ENCODE measurements around the gene C16orf46.
A peak's percentile ranks its signal among the peaks of the same experiment; 100 is the strongest.

C16orf46 gene

GRCh38 chr16:81105946-81106345, 28.9 kb upstream of the C16orf46 start:
- H3K27me3 ChIP-seq (replicated peaks; ENCODE audit: control insufficient read depth, insufficient read depth, low read length, poor library complexity, severe bottlenecking) = no peaks in the 10 kb centered on the region
- H3K27ac ChIP-seq (ENCODE audit: insufficient read depth, low read length, poor library complexity, severe bottlenecking) = no peak overlapping the region
- DNase-seq = no peak
- no peak overlapping the region for H3K4me3 ChIP-seq (ENCODE audit: insufficient read depth, low read depth, low read length, poor library complexity, severe bottlenecking)
- H3K4me1 ChIP-seq (ENCODE audit: control insufficient read depth, insufficient read depth, low read length, poor library complexity, severe bottlenecking) = no peaks in the 10 kb centered on the region
- no peaks in the 10 kb centered on the region for H3K36me3 ChIP-seq (ENCODE audit: control insufficient read depth, insufficient read depth, low read length)
- H3K9me3 ChIP-seq (ENCODE audit: control insufficient read depth, low read length) = no peaks in the 10 kb centered on the region

GRCh38 chr16:81101702-81102101, 24.7 kb upstream of the C16orf46 start:
- Histone ChIP-seq H3K36me3 (ENCODE audit: control insufficient read depth, insufficient read depth, low read length) (no peaks in the 10 kb centered on the region), H3K27me3 (replicated peaks; ENCODE audit: control insufficient read depth, insufficient read depth, low read length, poor library complexity, severe bottlenecking) (no peaks in the 10 kb centered on the region), H3K27ac (ENCODE audit: insufficient read depth, low read length, poor library complexity, severe bottlenecking) (no peak overlapping the region), H3K4me3 (ENCODE audit: insufficient read depth, low read depth, low read length, poor library complexity, severe bottlenecking) (no peak overlapping the region), H3K4me1 (ENCODE audit: control insufficient read depth, insufficient read depth, low read length, poor library complexity, severe bottlenecking) (peaks cover 2% of the 10 kb centered on the region), H3K9me3 (ENCODE audit: control insufficient read depth, low read length) (no peaks in the 10 kb centered on the region)
- DNase-seq = no peak

GRCh38 chr16:81099958-81100357, 22.9 kb upstream of the C16orf46 start:
- Histone ChIP-seq H3K36me3 (ENCODE audit: control insufficient read depth, insufficient read depth, low read length) (no peaks in the 10 kb centered on the region), H3K27me3 (replicated peaks; ENCODE audit: control insufficient read depth, insufficient read depth, low read length, poor library complexity, severe bottlenecking) (no peaks in the 10 kb centered on the region), H3K27ac (ENCODE audit: insufficient read depth, low read length, poor library complexity, severe bottlenecking) (no peak overlapping the region), H3K4me1 (ENCODE audit: control insufficient read depth, insufficient read depth, low read length, poor library complexity, severe bottlenecking) (peaks cover 7% of the 10 kb centered on the region), H3K9me3 (ENCODE audit: control insufficient read depth, low read length) (no peaks in the 10 kb centered on the region), H3K4me3 (ENCODE audit: insufficient read depth, low read depth, low read length, poor library complexity, severe bottlenecking) (no peak overlapping the region)
- DNase-seq = no peak

GRCh38 chr16:81097230-81097629, 20.2 kb upstream of the C16orf46 start:
- no peak for DNase-seq
- H3K27me3 ChIP-seq (replicated peaks; ENCODE audit: control insufficient read depth, insufficient read depth, low read length, poor library complexity, severe bottlenecking) = no peaks in the 10 kb centered on the region
- no peak overlapping the region for H3K4me3 ChIP-seq (ENCODE audit: insufficient read depth, low read depth, low read length, poor library complexity, severe bottlenecking)
- peaks cover 7% of the 10 kb centered on the region for H3K4me1 ChIP-seq (ENCODE audit: control insufficient read depth, insufficient read depth, low read length, poor library complexity, severe bottlenecking)
- no peak overlapping the region for H3K27ac ChIP-seq (ENCODE audit: insufficient read depth, low read length, poor library complexity, severe bottlenecking)
- no peaks in the 10 kb centered on the region for H3K9me3 ChIP-seq (ENCODE audit: control insufficient read depth, low read length)
- H3K36me3 ChIP-seq (ENCODE audit: control insufficient read depth, insufficient read depth, low read length) = no peaks in the 10 kb centered on the region

GRCh38 chr16:81096715-81097208, 19.7 kb upstream of the C16orf46 start:
- H3K27ac ChIP-seq (ENCODE audit: insufficient read depth, low read length, poor library complexity, severe bottlenecking) = peak overlapping the region; percentile 54
- H3K4me3 ChIP-seq (ENCODE audit: insufficient read depth, low read depth, low read length, poor library complexity, severe bottlenecking) = peak overlapping the region; percentile 10
- H3K9me3 ChIP-seq (ENCODE audit: control insufficient read depth, low read length) = no peaks in the 10 kb centered on the region
- H3K4me1 ChIP-seq (ENCODE audit: control insufficient read depth, insufficient read depth, low read length, poor library complexity, severe bottlenecking) = peaks cover 7% of the 10 kb centered on the region
- no peaks in the 10 kb centered on the region for H3K27me3 ChIP-seq (replicated peaks; ENCODE audit: control insufficient read depth, insufficient read depth, low read length, poor library complexity, severe bottlenecking)
- no peaks in the 10 kb centered on the region for H3K36me3 ChIP-seq (ENCODE audit: control insufficient read depth, insufficient read depth, low read length)
- no peak for DNase-seq

- Histone ChIP-seq H3K9me3 (ENCODE audit: control insufficient read depth, low read length) (no peaks in the 10 kb centered on the region), H3K4me3 (ENCODE audit: insufficient read depth, low read depth, low read length, poor library complexity, severe bottlenecking) (peak within 1 kb of the TSS; percentile 76)
- peak; percentile 96 to 98 (median 97) for DNase-seq
These were observed 19.1 kb upstream of the C16orf46 start, which contains the start of gene GCSH for GRCh38 chr16:81095953-81096714. Gene GCSH (minus strand): TSS chr16:81096395. CDS start chr16:81096278, 117 bp downstream.

GRCh38 chr16:81095653-81095952, 18.6 kb upstream of the C16orf46 start:
- H3K4me3 ChIP-seq (ENCODE audit: insufficient read depth, low read depth, low read length, poor library complexity, severe bottlenecking) = peak overlapping the region; percentile 76
- H3K9me3 ChIP-seq (ENCODE audit: control insufficient read depth, low read length) = no peaks in the 10 kb centered on the region
- H3K27me3 ChIP-seq (replicated peaks; ENCODE audit: control insufficient read depth, insufficient read depth, low read length, poor library complexity, severe bottlenecking) = no peaks in the 10 kb centered on the region
- H3K36me3 ChIP-seq (ENCODE audit: control insufficient read depth, insufficient read depth, low read length) = no peaks in the 10 kb centered on the region
- no peak for DNase-seq
- H3K4me1 ChIP-seq (ENCODE audit: control insufficient read depth, insufficient read depth, low read length, poor library complexity, severe bottlenecking) = peaks cover 7% of the 10 kb centered on the region
- peak overlapping the region; percentile 48 for H3K27ac ChIP-seq (ENCODE audit: insufficient read depth, low read length, poor library complexity, severe bottlenecking)

More at GRCh38 chr16:81095953-81096714, 19.1 kb upstream of the C16orf46 start, which contains the start of gene GCSH:
- H3K4me1 ChIP-seq (ENCODE audit: control insufficient read depth, insufficient read depth, low read length, poor library complexity, severe bottlenecking) = peaks cover 7% of the 10 kb centered on the region
- no peaks in the 10 kb centered on the region for H3K36me3 ChIP-seq (ENCODE audit: control insufficient read depth, insufficient read depth, low read length)
- peak within 1 kb of the TSS; percentile 54 for H3K27ac ChIP-seq (ENCODE audit: insufficient read depth, low read length, poor library complexity, severe bottlenecking)
- H3K27me3 ChIP-seq (replicated peaks; ENCODE audit: control insufficient read depth, insufficient read depth, low read length, poor library complexity, severe bottlenecking) = no peaks in the 10 kb centered on the region

GRCh38 chr16:81094771-81095251, 17.8 kb upstream of the C16orf46 start:
- Histone ChIP-seq H3K27me3 (replicated peaks; ENCODE audit: control insufficient read depth, insufficient read depth, low read length, poor library complexity, severe bottlenecking) (no peaks in the 10 kb centered on the region), H3K27ac (ENCODE audit: insufficient read depth, low read length, poor library complexity, severe bottlenecking) (no peak overlapping the region), H3K4me1 (ENCODE audit: control insufficient read depth, insufficient read depth, low read length, poor library complexity, severe bottlenecking) (peaks cover 7% of the 10 kb centered on the region), H3K4me3 (ENCODE audit: insufficient read depth, low read depth, low read length, poor library complexity, severe bottlenecking) (no peak overlapping the region), H3K36me3 (ENCODE audit: control insufficient read depth, insufficient read depth, low read length) (no peaks in the 10 kb centered on the region), H3K9me3 (ENCODE audit: control insufficient read depth, low read length) (no peaks in the 10 kb centered on the region)
- no peak for DNase-seq

- H3K27ac ChIP-seq (ENCODE audit: insufficient read depth, low read length, poor library complexity, severe bottlenecking) = no peak overlapping the region
- no peaks in the 10 kb centered on the region for H3K4me1 ChIP-seq (ENCODE audit: control insufficient read depth, insufficient read depth, low read length, poor library complexity, severe bottlenecking)
- DNase-seq = no peak
- H3K36me3 ChIP-seq (ENCODE audit: control insufficient read depth, insufficient read depth, low read length) = no peaks in the 10 kb centered on the region
- no peaks in the 10 kb centered on the region for H3K27me3 ChIP-seq (replicated peaks; ENCODE audit: control insufficient read depth, insufficient read depth, low read length, poor library complexity, severe bottlenecking)
- no peaks in the 10 kb centered on the region for H3K9me3 ChIP-seq (ENCODE audit: control insufficient read depth, low read length)
- H3K4me3 ChIP-seq (ENCODE audit: insufficient read depth, low read depth, low read length, poor library complexity, severe bottlenecking) = no peak overlapping the region
These were observed 11.8 kb upstream of the C16orf46 start for GRCh38 chr16:81088836-81089235.

- no peaks in the 10 kb centered on the region for H3K9me3 ChIP-seq (ENCODE audit: control insufficient read depth, low read length)
- no peak overlapping the region for H3K4me3 ChIP-seq (ENCODE audit: insufficient read depth, low read depth, low read length, poor library complexity, severe bottlenecking)
- DNase-seq = no peak
- H3K4me1 ChIP-seq (ENCODE audit: control insufficient read depth, insufficient read depth, low read length, poor library complexity, severe bottlenecking) = no peaks in the 10 kb centered on the region
- no peak overlapping the region for H3K27ac ChIP-seq (ENCODE audit: insufficient read depth, low read length, poor library complexity, severe bottlenecking)
- no peaks in the 10 kb centered on the region for H3K27me3 ChIP-seq (replicated peaks; ENCODE audit: control insufficient read depth, insufficient read depth, low read length, poor library complexity, severe bottlenecking)
- no peaks in the 10 kb centered on the region for H3K36me3 ChIP-seq (ENCODE audit: control insufficient read depth, insufficient read depth, low read length)
These were observed 4.0 kb upstream of the C16orf46 start for GRCh38 chr16:81081014-81081413.
